Measurements from ENCODE around the gene BACE1-AS.

The BACE1-AS gene

DNA sequence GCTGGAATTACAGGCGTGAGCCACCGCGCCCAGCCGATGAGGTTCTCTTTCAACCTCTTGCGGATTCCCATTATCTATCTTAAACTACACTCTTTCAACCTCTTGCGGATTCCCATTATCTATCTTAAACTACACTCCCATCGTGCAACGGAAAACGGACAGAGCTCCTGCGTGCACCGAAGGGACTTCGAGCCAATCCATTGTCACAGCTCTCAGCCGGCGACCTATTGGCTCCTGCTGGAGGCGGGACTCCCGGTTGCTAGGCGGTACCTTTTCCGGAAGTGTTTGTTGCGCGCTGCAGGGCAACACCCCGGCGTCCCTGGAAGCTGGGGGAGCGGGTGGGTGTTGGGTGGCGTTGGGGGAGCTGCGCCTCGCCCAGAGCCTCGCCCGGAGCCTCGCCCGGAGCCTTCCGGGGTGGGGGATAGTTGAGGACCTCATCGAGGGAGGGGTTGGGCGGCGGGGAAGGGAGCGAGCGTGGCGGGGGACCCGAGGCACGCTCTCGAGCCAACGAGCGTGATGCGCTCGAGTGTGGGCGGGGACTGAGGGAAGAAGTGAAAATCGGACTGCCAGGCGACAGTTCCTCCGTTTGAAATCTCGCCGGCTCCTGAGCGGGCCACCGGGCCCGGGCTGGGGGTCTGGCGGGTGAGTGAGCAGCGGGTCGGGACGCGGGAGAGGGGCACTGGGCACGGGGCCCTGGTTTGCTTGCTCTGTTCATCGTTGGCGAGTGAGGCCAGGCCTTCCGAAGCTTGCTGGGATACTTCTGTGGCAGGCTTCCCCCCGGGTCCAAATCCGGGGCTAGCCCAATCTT lies 36.6 kb downstream of the BACE1-AS start, which contains the start of gene CEP164:
Gene CEP164 (plus strand): TSS at position 288 of the 808 bp plus-strand sequence. CDS start 10,733 bp downstream, outside the sequence.
- TF ChIP-seq, protein P1, sequence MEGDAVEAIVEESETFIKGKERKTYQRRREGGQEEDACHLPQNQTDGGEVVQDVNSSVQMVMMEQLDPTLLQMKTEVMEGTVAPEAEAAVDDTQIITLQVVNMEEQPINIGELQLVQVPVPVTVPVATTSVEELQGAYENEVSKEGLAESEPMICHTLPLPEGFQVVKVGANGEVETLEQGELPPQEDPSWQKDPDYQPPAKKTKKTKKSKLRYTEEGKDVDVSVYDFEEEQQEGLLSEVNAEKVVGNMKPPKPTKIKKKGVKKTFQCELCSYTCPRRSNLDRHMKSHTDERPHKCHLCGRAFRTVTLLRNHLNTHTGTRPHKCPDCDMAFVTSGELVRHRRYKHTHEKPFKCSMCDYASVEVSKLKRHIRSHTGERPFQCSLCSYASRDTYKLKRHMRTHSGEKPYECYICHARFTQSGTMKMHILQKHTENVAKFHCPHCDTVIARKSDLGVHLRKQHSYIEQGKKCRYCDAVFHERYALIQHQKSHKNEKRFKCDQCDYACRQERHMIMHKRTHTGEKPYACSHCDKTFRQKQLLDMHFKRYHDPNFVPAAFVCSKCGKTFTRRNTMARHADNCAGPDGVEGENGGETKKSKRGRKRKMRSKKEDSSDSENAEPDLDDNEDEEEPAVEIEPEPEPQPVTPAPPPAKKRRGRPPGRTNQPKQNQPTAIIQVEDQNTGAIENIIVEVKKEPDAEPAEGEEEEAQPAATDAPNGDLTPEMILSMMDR (IDR thresholded peaks at IDR 0.05; ENCODE audit: extremely low read depth, missing control alignments): no peak
- DNase-seq (ENCODE audit: low spot score): peak; percentile 97

DNA sequence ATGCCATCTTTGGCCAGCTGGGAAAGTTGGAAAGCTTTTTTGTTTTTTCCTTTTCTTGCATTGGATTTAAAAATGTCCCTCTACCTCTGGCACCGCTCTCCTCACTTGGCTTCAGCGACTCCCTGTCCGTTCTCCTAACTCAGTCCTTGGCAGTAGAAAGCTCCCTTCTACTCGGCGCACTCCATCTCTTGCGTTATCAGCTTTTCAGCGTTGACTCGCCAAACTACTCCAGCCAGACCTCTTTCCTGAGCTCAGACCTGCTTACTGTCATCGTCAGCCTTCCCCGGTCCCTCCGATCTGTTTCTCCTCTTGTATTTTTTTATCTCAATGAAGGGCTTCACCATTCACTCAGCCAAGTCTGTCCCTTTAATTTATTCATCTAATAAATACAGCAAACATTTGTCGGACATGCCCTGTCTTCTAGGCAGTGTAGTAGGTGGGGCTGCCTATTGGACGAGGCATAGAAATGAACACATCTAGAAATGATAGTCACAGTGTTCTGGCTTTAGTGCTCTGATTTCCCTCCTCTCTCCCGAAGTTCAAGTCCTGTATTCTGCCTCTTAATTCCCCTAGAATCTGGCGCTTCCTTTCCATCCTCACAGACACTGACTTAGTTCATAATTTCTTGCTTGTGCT lies 37.3 kb downstream of the BACE1-AS start:
- TF ChIP-seq, protein P1 (IDR thresholded peaks at IDR 0.05; ENCODE audit: extremely low read depth, missing control alignments): no peak
- DNase-seq (ENCODE audit: low spot score): no peak

DNA sequence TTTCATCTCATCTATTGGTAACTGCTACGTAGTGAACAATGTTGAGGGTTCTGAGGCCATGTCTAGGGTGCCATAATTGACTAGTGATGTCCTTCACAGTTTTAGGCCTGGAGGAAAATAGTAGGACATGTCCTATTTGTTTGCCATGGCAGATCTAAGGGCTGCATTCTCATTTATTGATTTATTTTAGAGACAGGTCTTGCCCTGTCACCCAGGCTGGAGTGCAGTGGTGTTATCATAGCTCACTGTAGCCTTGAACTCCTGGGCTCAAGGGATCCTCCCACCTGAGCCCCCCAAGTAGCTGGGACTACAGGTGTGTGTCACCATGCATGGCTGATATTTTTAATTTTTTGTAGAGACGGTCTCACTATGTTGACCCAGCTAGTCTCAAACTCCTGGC lies 41.7 kb downstream of the BACE1-AS start:
- TF ChIP-seq, protein P1 (IDR thresholded peaks at IDR 0.05; ENCODE audit: extremely low read depth, missing control alignments): no peak
- no peak for DNase-seq (ENCODE audit: low spot score)

DNA sequence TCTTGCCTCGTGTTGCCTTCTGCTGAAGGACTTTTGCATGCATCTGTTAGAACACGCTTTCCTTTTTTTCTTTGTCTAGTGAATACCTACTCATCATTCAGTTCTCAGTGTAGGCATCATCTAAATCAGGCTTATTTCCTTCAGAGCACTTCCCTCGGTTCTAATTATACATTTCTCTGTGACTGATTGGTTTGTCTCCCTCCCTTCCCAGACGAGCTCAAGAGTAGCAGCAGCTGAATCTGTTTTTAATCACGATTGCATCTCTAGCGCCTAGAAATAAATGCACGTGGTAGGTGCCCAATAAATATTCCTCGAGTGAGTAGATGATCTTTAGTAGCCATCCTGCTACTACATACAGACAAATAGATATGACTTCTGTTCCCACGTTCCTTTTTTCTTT lies 42.8 kb downstream of the BACE1-AS start:
- no peak for DNase-seq (ENCODE audit: low spot score)
- TF ChIP-seq, protein P1 (IDR thresholded peaks at IDR 0.05; ENCODE audit: extremely low read depth, missing control alignments): no peak

DNA sequence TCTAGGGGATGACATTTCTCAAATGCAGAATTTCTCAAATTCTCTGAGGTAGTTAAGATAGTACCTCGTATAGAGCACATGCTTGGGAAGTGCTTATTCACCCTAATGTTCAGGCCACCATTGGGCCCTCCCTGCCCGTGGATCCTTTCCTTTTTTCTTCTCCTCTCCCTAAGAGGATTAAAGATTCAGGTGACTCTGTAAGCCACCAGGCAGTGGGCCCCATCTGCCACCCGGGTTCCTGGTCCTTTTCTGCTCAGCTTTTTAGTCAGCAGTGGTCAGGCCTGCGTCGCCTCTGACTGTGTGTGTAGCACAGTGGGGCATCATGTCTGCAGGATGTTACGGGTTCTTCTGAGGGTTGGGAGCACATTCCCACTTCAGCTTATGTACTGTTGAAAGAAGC lies 43.8 kb downstream of the BACE1-AS start:
- no peak for DNase-seq (ENCODE audit: low spot score)
- TF ChIP-seq, protein P1 (IDR thresholded peaks at IDR 0.05; ENCODE audit: extremely low read depth, missing control alignments): no peak

DNA sequence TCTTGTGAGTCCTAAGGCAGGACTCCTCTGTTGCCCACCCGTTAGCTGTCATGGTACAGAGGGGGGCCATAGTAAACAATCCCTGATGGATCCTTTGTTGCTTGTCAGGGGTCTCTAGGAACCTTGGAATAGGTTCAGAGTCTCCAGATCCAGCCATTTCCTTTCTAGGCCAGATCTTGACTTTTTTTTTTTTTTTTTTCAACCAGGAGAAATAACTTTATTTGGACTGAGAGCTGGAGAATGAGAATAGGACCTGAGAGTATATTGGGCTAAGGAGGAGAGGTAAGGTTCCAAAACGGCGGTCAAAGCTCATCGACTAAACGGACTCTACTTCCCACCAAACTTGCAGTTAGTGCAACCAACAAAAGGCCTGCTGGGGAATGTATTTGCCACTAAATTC lies 44.3 kb downstream of the BACE1-AS start:
- no peak for DNase-seq (ENCODE audit: low spot score)
- TF ChIP-seq, protein P1 (IDR thresholded peaks at IDR 0.05; ENCODE audit: extremely low read depth, missing control alignments): no peak

DNA sequence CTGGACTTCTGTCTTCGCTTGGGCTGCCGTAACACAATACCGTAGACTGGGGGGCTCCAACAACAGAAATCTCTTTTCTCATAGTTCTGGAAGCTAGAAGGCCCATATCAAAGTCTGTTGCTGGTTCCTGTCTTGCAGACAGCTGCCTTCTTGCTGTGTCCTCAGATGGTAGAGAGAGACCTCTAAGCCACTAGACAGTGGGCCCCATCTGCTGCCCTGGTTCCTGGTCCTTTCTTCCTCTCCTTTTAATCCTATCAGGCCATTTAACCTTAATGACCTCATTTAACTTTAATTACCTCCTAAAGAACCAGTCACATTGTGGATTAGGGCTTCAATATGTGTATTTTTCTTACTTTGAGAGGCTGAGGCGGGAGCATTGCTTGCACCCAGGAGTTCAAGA lies 45.9 kb downstream of the BACE1-AS start:
- TF ChIP-seq, protein P1 (IDR thresholded peaks at IDR 0.05; ENCODE audit: extremely low read depth, missing control alignments): no peak
- DNase-seq (ENCODE audit: low spot score): no peak
